Large intestine (tissue), 3 donors: ENCODE data around the gene MYO9B. TPM values are rescaled to one million over a fixed set of nuclear protein-coding genes. Genes with fewer than 3 reads are reported as not detected.

Experiments used
- DNase-seq, 2 donors: peaks; one replicate each; pipeline versions ENCODE4 v3.0.0 to v3.0.0-alpha.2; 2013
- H3K27ac ChIP-seq: one replicate; pipeline ENCODE4 v1.5.1; 2013; ENCODE audit warnings: low read length
- H3K27me3 ChIP-seq: 2 replicates; pipeline ENCODE4 v1.6.1; 2013; ENCODE audit warnings: low read length; ENCODE audit not compliant: control insufficient read depth, insufficient read depth
- H3K36me3 ChIP-seq: 2 replicates; pipeline ENCODE4 v1.6.1; 2013; ENCODE audit warnings: low read length; ENCODE audit not compliant: control insufficient read depth, insufficient read depth
- H3K4me1 ChIP-seq: one replicate; pipeline ENCODE4 v1.6.1; 2013; ENCODE audit warnings: low read length; ENCODE audit not compliant: control insufficient read depth, insufficient read depth
- H3K4me3 ChIP-seq: one replicate; pipeline ENCODE4 v1.5.1; 2013; ENCODE audit warnings: low read length
- H3K9me3 ChIP-seq: one replicate; pipeline ENCODE4 v1.6.1; 2013; ENCODE audit warnings: mild to moderate bottlenecking, low read depth, low read length, moderate library complexity; ENCODE audit not compliant: control insufficient read depth
- WGBS: methylation state at CpG from one replicate; pipeline ENCODE4 v1.1.5; 2013; ENCODE audit warnings: low lambda C conversion rate; ENCODE audit not compliant: insufficient coverage; 5-methylcytosine and 5-hydroxymethylcytosine counted together
- polyA plus RNA-seq: library from polyadenylated mRNA; unstranded; fragments of 120-200 nt; gene quantifications from one replicate; pipeline ENCODE4 v1.2.1, GENCODE V29; 2013

The MYO9B gene
- polyA plus RNA-seq, 1 donor = 49.8 TPM

GRCh38 chr19:17197666-17198065 is 122.1 kb downstream of the MYO9B start:
- no peak overlapping the region for H3K27ac ChIP-seq
- no peaks in the 10 kb centered on the region for H3K4me1 ChIP-seq
- DNase-seq = no peak
- no peak overlapping the region for H3K4me3 ChIP-seq
- peaks cover 66% of the 10 kb centered on the region for H3K36me3 ChIP-seq
- H3K9me3 ChIP-seq = no peaks in the 10 kb centered on the region
- 100% methylated on average over 3 of the region's 16 CpGs for WGBS
- no peaks in the 10 kb centered on the region for H3K27me3 ChIP-seq

GRCh38 chr19:17200408-17201079 is 125.0 kb downstream of the MYO9B start:
- Histone ChIP-seq H3K27me3 (no peaks in the 10 kb centered on the region), H3K4me3 (no peak overlapping the region), H3K4me1 (no peaks in the 10 kb centered on the region), H3K9me3 (no peaks in the 10 kb centered on the region), H3K36me3 (peaks cover 56% of the 10 kb centered on the region), H3K27ac (no peak overlapping the region)
- no peak for DNase-seq
- WGBS = no CpG with 5 or more reads among the region's 16 CpGs

- Histone ChIP-seq H3K27me3 (no peaks in the 10 kb centered on the region), H3K4me3 (no peak overlapping the region), H3K27ac (no peak overlapping the region), H3K4me1 (no peaks in the 10 kb centered on the region), H3K9me3 (no peaks in the 10 kb centered on the region), H3K36me3 (peaks cover 64% of the 10 kb centered on the region)
- DNase-seq = no peak
- WGBS = no CpG with 5 or more reads among the region's 9 CpGs
Observed at GRCh38 chr19:17202249-17202648, 126.7 kb downstream of the MYO9B start.

- H3K9me3 ChIP-seq = no peaks in the 10 kb centered on the region
- no peaks in the 10 kb centered on the region for H3K27me3 ChIP-seq
- H3K4me1 ChIP-seq = no peaks in the 10 kb centered on the region
- no peak overlapping the region for H3K27ac ChIP-seq
- no peak overlapping the region for H3K4me3 ChIP-seq
- peaks cover 61% of the 10 kb centered on the region for H3K36me3 ChIP-seq
- no CpG with 5 or more reads among the region's 17 CpGs for WGBS
- no peak for DNase-seq
Observed at GRCh38 chr19:17202713-17203112, 127.1 kb downstream of the MYO9B start.

- peak; percentile 62 to 65 for DNase-seq
- H3K4me1 ChIP-seq = no peaks in the 10 kb centered on the region
- H3K4me3 ChIP-seq = no peak overlapping the region
- no CpG with 5 or more reads among the region's 27 CpGs for WGBS
- H3K27me3 ChIP-seq = no peaks in the 10 kb centered on the region
- no peaks in the 10 kb centered on the region for H3K9me3 ChIP-seq
- H3K27ac ChIP-seq = no peak overlapping the region
- H3K36me3 ChIP-seq = peaks cover 65% of the 10 kb centered on the region
Observed at GRCh38 chr19:17205237-17206140, 129.9 kb downstream of the MYO9B start.

- no peaks in the 10 kb centered on the region for H3K27me3 ChIP-seq
- peaks cover 61% of the 10 kb centered on the region for H3K36me3 ChIP-seq
- no peaks in the 10 kb centered on the region for H3K9me3 ChIP-seq
- DNase-seq = no peak
- no peak overlapping the region for H3K27ac ChIP-seq
- no peaks in the 10 kb centered on the region for H3K4me1 ChIP-seq
- 100% methylated on average over 1 of the region's 25 CpGs for WGBS
- H3K4me3 ChIP-seq = no peak overlapping the region
Observed at GRCh38 chr19:17206736-17207581, 131.4 kb downstream of the MYO9B start.

- Histone ChIP-seq H3K27me3 (no peaks in the 10 kb centered on the region), H3K27ac (no peak overlapping the region), H3K4me3 (no peak overlapping the region), H3K4me1 (peaks cover 1% of the 10 kb centered on the region), H3K36me3 (peaks cover 47% of the 10 kb centered on the region), H3K9me3 (no peaks in the 10 kb centered on the region)
- no peak for DNase-seq
- no CpG with 5 or more reads among the region's 28 CpGs for WGBS
Observed at GRCh38 chr19:17209126-17210036, 133.8 kb downstream of the MYO9B start.

- H3K27me3 ChIP-seq = no peaks in the 10 kb centered on the region
- no CpG with 5 or more reads among the region's 14 CpGs for WGBS
Observed at GRCh38 chr19:17210296-17210695, 134.7 kb downstream of the MYO9B start.

GRCh38 chr19:17211547-17212446 is 136.2 kb downstream of the MYO9B start:
- H3K36me3 ChIP-seq = peaks cover 36% of the 10 kb centered on the region
- no peaks in the 10 kb centered on the region for H3K27me3 ChIP-seq
- no peaks in the 10 kb centered on the region for H3K9me3 ChIP-seq
- H3K4me3 ChIP-seq = no peak overlapping the region
- DNase-seq = no peak
- WGBS = no CpG with 5 or more reads among the region's 58 CpGs
- H3K27ac ChIP-seq = no peak overlapping the region
- H3K4me1 ChIP-seq = peaks cover 14% of the 10 kb centered on the region

More at GRCh38 chr19:17210296-17210695, 134.7 kb downstream of the MYO9B start:
- H3K9me3 ChIP-seq = no peaks in the 10 kb centered on the region
- H3K4me3 ChIP-seq = no peak overlapping the region
- peaks cover 44% of the 10 kb centered on the region for H3K36me3 ChIP-seq
- H3K27ac ChIP-seq = no peak overlapping the region
- DNase-seq = no peak
- H3K4me1 ChIP-seq = peaks cover 6% of the 10 kb centered on the region
